AG04449 (cell line): ENCODE measurements around the gene PKDREJ.

Experiments
- CTCF ChIA-PET: fragments of 350-600 bp; formaldehyde crosslinking; extraction: SDS; loops from one replicate; lab custom pipeline; 2021; ENCODE audit warnings: antibody characterized with exemption; lab: Yijun Ruan, JAX
- POLR2A ChIA-PET: fragments of 400-600, 350-600 bp; formaldehyde crosslinking; extraction: SDS; loops from one replicate; lab custom pipeline; 2020; ENCODE audit warnings: antibody characterized with exemption, inconsistent platforms; lab: Yijun Ruan, JAX
- DNase-seq: peaks from one replicate; pipeline ENCODE4 v3.0.0-alpha.2; 2010; ENCODE audit warnings: low read depth, low spot score
- H3K4me3 ChIP-seq: 2 replicates; pipeline ENCODE4 v1.5.1; 2011; ENCODE audit warnings: low read depth, mild to moderate bottlenecking, control low read depth, low read length
- CTCF ChIP-seq: IDR thresholded peaks from one replicate; pipeline ENCODE4 v1.5.1; 2011; ENCODE audit warnings: mild to moderate bottlenecking, moderate library complexity, low read length, control low read depth, inconsistent platforms; ENCODE audit not compliant: insufficient read depth; ENCODE audit errors: missing control alignments

PKDREJ gene

GRCh38 chr22:46244771-46245170 is 18.4 kb downstream of the PKDREJ start:
- no peak overlapping the region for H3K4me3 ChIP-seq
- no peak for DNase-seq
- no peak for TF ChIP-seq CTCF
- ChIA-PET CTCF (interaction anchor here (1.0 to 2.4 kb wide), 3 partner anchors 45 to 250 kb away, joined by 3 to 7 read pairs (median 3); no protein-coding TSS in a partner anchor), POLR2A (interaction anchor here (0.6 kb wide), 1 partner anchor 236 kb away, joined by 3 read pairs; no protein-coding TSS in a partner anchor)

- ChIA-PET CTCF (interaction anchor here (0.8 to 0.9 kb wide), 2 partner anchors 12 to 236 kb away, joined by 3 to 4 read pairs; no protein-coding TSS in a partner anchor), POLR2A (interaction anchor here (0.8 kb wide), 1 partner anchor 20 kb away, joined by 3 read pairs; no protein-coding TSS in a partner anchor)
- TF ChIP-seq CTCF = no peak
Measured at GRCh38 chr22:46242076-46242475, 21.1 kb downstream of the PKDREJ start.

DNA sequence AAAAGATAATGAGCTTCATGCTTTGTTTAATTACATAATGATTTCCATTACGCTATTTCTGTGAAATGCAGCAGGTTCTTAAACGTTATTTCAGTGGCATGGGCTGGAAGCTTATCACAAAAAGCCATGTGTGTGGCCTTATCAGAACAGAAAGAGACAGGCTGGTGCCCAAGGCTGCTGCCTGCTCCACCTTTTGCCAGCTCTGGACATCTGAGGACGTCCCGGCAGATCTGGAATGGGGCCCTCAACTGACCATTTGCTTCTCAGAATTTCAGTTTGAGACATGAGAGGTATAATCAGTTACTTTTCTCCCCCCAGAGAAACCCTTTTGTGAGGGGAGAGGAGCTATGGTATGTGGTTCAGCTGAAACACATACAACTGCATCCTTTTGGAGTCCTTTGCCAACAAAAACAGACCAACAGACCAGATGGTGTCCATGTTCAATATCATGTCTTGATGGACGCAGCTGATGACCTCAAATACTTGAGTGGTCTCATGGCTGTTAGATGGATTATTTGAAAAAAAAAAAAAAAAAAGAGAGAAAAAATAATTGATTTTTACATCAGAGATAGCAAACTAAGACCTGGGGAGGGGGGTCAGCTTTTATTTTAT is 21.6 kb downstream of the PKDREJ start:
- no peak for DNase-seq
- H3K4me3 ChIP-seq = no peak overlapping the region
- CTCF ChIA-PET = interaction anchor here (0.6 kb wide), 1 partner anchor 300 kb away, joined by 3 read pairs; no protein-coding TSS in a partner anchor
- TF ChIP-seq CTCF = no peak
- POLR2A ChIA-PET = no interaction called here

More at GRCh38 chr22:46242076-46242475, 21.1 kb downstream of the PKDREJ start:
- DNase-seq = no peak
- no peak overlapping the region for H3K4me3 ChIP-seq

DNA sequence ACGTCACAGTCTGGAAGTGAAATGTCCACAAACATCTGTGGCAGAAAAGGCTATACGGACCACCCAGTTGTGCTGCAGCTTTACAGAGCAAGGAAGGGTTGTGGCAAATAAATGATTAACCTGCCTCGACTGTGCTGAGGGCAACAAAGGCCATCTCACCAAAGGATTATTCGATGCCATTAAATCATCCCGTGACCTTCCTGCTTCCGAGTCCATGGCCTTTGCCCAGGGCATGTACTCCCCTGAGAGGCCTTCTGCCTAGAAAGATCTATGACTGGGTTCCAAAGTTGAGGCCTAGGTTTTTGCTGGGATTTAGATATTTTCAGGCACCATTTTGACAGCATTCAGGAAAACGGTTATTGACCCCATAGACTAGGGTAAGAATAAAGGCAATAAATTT is 22.2 kb downstream of the PKDREJ start:
- DNase-seq = no peak
- POLR2A ChIA-PET = no interaction called here
- no peak for TF ChIP-seq CTCF
- CTCF ChIA-PET = no interaction called here
- H3K4me3 ChIP-seq = no peak overlapping the region

- no peak for DNase-seq
- ChIA-PET CTCF (no interaction called here), POLR2A (no interaction called here)
- TF ChIP-seq CTCF = no peak
- no peak overlapping the region for H3K4me3 ChIP-seq
Measured at GRCh38 chr22:46240506-46240905, 22.6 kb downstream of the PKDREJ start.

GRCh38 chr22:46240073-46240472 is 23.1 kb downstream of the PKDREJ start:
- ChIA-PET CTCF (interaction anchor here (1.0 kb wide), 1 partner anchor 8 kb away, joined by 3 read pairs; no protein-coding TSS in a partner anchor), POLR2A (no interaction called here)
- TF ChIP-seq CTCF = no peak

More at GRCh38 chr22:46240073-46240472, 23.1 kb downstream of the PKDREJ start:
- no peak for DNase-seq
- H3K4me3 ChIP-seq = no peak overlapping the region
